ENCODE data around the gene SCAF8.

- TF ChIP-seq EZH2phosphoT487 (IDR thresholded peaks at IDR 0.05; ENCODE audit: insufficient read depth, low read depth) (no peak), EZH2 (IDR thresholded peaks at IDR 0.05; ENCODE audit: insufficient read depth, poor library complexity, severe bottlenecking) (no peak)
Observed at GRCh38 chr6:154785075-154785474, 51.9 kb downstream of the SCAF8 start.
